Nephron progenitor cell (in vitro differentiated cells): ENCODE results near the gene RAB40AL.

Experiments used
- DNase-seq: peaks from one replicate; pipeline ENCODE4 v3.0.0; 2021
- H3K27ac Mint-ChIP-seq: 2 replicates; pipeline ENCODE4 v1.8.0; 2021; ENCODE audit warnings: mild to moderate bottlenecking, moderate library complexity, mixed read lengths
- H3K27me3 Mint-ChIP-seq: 2 replicates; pipeline ENCODE4 v1.8.0; 2021; ENCODE audit warnings: mild to moderate bottlenecking, low read depth, mixed read lengths; ENCODE audit not compliant: poor library complexity
- H3K36me3 Mint-ChIP-seq: 2 replicates; pipeline ENCODE4 v1.8.0; 2021; ENCODE audit warnings: low read depth, mixed read lengths
- H3K4me1 Mint-ChIP-seq: 2 replicates; pipeline ENCODE4 v1.8.0; 2021; ENCODE audit warnings: mixed read lengths
- H3K4me3 Mint-ChIP-seq: 2 replicates; pipeline ENCODE4 v1.8.0; 2021; ENCODE audit warnings: mild to moderate bottlenecking, moderate library complexity, mixed read lengths
- H3K9me3 Mint-ChIP-seq: 2 replicates; pipeline ENCODE4 v1.8.0; 2021; ENCODE audit warnings: mild to moderate bottlenecking, moderate library complexity, mixed read lengths
- TF ChIP-seq, protein P1 (sequence below): fragments of 200-600 bp; sonication (generic); IDR thresholded peaks from 2 replicates; pipeline ENCODE4 v1.5.0; 2021; ENCODE audit warnings: antibody characterized with exemption

RAB40AL gene

GRCh38 chrX:102976793-102977495 is 39.9 kb downstream of the RAB40AL start:
- H3K9me3 Mint-ChIP-seq, result peaks cover 62% of the 10 kb centered on the region
- peaks cover 25% of the 10 kb centered on the region for H3K4me1 Mint-ChIP-seq
- TF ChIP-seq, protein P1, sequence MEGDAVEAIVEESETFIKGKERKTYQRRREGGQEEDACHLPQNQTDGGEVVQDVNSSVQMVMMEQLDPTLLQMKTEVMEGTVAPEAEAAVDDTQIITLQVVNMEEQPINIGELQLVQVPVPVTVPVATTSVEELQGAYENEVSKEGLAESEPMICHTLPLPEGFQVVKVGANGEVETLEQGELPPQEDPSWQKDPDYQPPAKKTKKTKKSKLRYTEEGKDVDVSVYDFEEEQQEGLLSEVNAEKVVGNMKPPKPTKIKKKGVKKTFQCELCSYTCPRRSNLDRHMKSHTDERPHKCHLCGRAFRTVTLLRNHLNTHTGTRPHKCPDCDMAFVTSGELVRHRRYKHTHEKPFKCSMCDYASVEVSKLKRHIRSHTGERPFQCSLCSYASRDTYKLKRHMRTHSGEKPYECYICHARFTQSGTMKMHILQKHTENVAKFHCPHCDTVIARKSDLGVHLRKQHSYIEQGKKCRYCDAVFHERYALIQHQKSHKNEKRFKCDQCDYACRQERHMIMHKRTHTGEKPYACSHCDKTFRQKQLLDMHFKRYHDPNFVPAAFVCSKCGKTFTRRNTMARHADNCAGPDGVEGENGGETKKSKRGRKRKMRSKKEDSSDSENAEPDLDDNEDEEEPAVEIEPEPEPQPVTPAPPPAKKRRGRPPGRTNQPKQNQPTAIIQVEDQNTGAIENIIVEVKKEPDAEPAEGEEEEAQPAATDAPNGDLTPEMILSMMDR, result no peak
- H3K36me3 Mint-ChIP-seq, result peaks cover 7% of the 10 kb centered on the region
- no peak overlapping the region for H3K4me3 Mint-ChIP-seq
- H3K27me3 Mint-ChIP-seq, result peaks cover 5% of the 10 kb centered on the region
- no peak for DNase-seq
- H3K27ac Mint-ChIP-seq, result peak overlapping the region; percentile 59

DNA sequence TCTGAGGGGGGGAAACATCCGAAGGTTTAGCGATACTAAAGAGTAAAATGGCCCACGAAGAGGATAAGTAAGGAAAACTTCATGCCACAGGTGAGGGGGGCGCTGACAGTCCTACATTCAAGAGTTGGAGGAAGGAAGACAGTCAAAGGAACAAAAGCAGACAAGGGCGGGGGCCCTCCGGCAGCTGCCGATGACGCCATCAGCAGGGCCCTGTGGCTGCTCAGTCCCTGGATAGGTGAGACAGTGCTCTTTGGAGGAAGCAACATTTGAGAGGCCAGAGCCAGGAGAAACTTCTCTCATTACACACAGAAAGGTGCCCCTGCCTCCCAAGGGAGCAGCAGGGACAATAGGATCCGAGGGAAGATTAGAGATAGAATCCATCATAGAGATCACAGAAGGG is 41.5 kb downstream of the RAB40AL start:
- TF ChIP-seq, protein P1, result no peak
- peaks cover 2% of the 10 kb centered on the region for H3K36me3 Mint-ChIP-seq
- H3K27me3 Mint-ChIP-seq, result peaks cover 5% of the 10 kb centered on the region
- peaks cover 25% of the 10 kb centered on the region for H3K4me1 Mint-ChIP-seq
- peaks cover 57% of the 10 kb centered on the region for H3K9me3 Mint-ChIP-seq
- DNase-seq, result no peak
- H3K27ac Mint-ChIP-seq, result no peak overlapping the region
- H3K4me3 Mint-ChIP-seq, result no peak overlapping the region

GRCh38 chrX:102979536-102979935 is 42.5 kb downstream of the RAB40AL start:
- DNase-seq, result no peak
- H3K9me3 Mint-ChIP-seq, result peaks cover 56% of the 10 kb centered on the region
- TF ChIP-seq, protein P1, result no peak
- H3K36me3 Mint-ChIP-seq, result no peaks in the 10 kb centered on the region
- peaks cover 2% of the 10 kb centered on the region for H3K27me3 Mint-ChIP-seq
- H3K27ac Mint-ChIP-seq, result no peak overlapping the region
- no peak overlapping the region for H3K4me3 Mint-ChIP-seq
- H3K4me1 Mint-ChIP-seq, result peaks cover 25% of the 10 kb centered on the region

DNA sequence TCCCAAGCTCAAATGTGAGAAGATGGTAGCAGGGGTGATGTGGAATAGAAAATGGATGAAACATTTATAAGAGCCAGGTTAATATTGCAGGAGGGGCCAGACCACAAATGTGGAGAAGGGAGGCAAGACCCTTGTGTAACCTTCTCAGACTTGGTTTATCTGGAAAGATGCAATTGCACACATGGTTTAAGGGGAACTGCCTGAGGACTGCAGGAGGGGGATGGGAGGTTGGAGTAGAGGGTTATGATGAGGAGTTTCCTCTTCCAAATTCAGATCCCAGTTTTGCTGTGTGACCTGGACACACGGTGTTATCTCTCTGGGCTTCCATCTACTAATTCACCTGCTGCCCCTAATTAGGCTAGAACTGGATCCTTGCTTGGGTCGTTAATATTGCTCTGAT is 46.1 kb downstream of the RAB40AL start:
- peaks cover 5% of the 10 kb centered on the region for H3K4me1 Mint-ChIP-seq
- peaks cover 52% of the 10 kb centered on the region for H3K9me3 Mint-ChIP-seq

DNA sequence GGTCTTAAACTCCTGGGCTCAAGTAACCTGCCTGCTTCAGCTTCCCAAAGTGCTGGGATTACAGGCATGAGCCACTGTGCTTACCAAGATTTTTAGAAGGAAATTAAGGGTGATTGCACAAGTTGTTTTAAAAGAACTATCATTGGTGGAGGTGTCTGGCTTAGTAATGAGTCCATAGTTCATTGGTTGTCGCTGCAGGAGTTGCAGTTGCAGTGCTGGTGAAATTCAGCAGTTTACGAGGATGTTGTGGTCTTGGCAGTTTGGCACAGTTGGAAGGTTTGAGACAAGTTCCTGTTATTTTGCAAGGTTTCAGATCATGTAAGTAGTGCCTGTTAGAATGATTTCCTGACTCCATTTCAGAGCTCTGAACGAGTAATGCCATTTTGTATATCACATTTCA is 48.1 kb downstream of the RAB40AL start:
- DNase-seq, result no peak
- TF ChIP-seq, protein P1, result no peak
- H3K9me3 Mint-ChIP-seq, result peaks cover 43% of the 10 kb centered on the region
- no peaks in the 10 kb centered on the region for H3K4me1 Mint-ChIP-seq
- no peak overlapping the region for H3K4me3 Mint-ChIP-seq
- no peaks in the 10 kb centered on the region for H3K27me3 Mint-ChIP-seq
- H3K27ac Mint-ChIP-seq, result no peak overlapping the region
- no peaks in the 10 kb centered on the region for H3K36me3 Mint-ChIP-seq

More for the DNA sequence above, 46.1 kb downstream of the RAB40AL start:
- peaks cover 2% of the 10 kb centered on the region for H3K27me3 Mint-ChIP-seq
- H3K27ac Mint-ChIP-seq, result no peak overlapping the region
- TF ChIP-seq, protein P1, result no peak
- no peak overlapping the region for H3K4me3 Mint-ChIP-seq
- H3K36me3 Mint-ChIP-seq, result no peaks in the 10 kb centered on the region
- DNase-seq, result no peak
